ENCODE measurements around the gene ELF1. TPM values are rescaled to one million over a fixed set of nuclear protein-coding genes. Genes with fewer than 3 reads are reported as not detected.

The ELF1 gene
- total and polyA plus RNA-seq, 2 experiments from 2014 or later, result 7.0 to 12.7 TPM

DNA sequence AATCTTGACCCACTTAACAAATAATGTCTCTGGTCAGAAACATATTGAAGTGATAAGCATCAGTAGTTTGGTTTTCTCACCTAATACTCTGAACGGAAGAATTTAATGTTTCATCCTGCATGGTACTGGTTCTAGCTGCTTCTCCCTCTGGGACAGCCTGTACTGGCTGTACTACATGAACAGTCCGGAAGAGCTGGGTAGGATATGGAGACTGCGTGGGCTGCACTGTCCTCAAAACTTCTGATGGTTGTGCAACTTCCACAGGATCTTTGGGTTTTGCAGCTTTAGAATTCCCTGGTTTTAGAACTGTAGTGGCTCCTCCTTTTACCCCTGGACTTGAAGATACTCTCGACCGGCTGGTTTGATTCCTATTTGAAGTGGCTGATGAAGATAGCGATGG, 78.3 kb downstream of the ELF1 start (continued):
- TF ChIP-seq, protein P1, sequence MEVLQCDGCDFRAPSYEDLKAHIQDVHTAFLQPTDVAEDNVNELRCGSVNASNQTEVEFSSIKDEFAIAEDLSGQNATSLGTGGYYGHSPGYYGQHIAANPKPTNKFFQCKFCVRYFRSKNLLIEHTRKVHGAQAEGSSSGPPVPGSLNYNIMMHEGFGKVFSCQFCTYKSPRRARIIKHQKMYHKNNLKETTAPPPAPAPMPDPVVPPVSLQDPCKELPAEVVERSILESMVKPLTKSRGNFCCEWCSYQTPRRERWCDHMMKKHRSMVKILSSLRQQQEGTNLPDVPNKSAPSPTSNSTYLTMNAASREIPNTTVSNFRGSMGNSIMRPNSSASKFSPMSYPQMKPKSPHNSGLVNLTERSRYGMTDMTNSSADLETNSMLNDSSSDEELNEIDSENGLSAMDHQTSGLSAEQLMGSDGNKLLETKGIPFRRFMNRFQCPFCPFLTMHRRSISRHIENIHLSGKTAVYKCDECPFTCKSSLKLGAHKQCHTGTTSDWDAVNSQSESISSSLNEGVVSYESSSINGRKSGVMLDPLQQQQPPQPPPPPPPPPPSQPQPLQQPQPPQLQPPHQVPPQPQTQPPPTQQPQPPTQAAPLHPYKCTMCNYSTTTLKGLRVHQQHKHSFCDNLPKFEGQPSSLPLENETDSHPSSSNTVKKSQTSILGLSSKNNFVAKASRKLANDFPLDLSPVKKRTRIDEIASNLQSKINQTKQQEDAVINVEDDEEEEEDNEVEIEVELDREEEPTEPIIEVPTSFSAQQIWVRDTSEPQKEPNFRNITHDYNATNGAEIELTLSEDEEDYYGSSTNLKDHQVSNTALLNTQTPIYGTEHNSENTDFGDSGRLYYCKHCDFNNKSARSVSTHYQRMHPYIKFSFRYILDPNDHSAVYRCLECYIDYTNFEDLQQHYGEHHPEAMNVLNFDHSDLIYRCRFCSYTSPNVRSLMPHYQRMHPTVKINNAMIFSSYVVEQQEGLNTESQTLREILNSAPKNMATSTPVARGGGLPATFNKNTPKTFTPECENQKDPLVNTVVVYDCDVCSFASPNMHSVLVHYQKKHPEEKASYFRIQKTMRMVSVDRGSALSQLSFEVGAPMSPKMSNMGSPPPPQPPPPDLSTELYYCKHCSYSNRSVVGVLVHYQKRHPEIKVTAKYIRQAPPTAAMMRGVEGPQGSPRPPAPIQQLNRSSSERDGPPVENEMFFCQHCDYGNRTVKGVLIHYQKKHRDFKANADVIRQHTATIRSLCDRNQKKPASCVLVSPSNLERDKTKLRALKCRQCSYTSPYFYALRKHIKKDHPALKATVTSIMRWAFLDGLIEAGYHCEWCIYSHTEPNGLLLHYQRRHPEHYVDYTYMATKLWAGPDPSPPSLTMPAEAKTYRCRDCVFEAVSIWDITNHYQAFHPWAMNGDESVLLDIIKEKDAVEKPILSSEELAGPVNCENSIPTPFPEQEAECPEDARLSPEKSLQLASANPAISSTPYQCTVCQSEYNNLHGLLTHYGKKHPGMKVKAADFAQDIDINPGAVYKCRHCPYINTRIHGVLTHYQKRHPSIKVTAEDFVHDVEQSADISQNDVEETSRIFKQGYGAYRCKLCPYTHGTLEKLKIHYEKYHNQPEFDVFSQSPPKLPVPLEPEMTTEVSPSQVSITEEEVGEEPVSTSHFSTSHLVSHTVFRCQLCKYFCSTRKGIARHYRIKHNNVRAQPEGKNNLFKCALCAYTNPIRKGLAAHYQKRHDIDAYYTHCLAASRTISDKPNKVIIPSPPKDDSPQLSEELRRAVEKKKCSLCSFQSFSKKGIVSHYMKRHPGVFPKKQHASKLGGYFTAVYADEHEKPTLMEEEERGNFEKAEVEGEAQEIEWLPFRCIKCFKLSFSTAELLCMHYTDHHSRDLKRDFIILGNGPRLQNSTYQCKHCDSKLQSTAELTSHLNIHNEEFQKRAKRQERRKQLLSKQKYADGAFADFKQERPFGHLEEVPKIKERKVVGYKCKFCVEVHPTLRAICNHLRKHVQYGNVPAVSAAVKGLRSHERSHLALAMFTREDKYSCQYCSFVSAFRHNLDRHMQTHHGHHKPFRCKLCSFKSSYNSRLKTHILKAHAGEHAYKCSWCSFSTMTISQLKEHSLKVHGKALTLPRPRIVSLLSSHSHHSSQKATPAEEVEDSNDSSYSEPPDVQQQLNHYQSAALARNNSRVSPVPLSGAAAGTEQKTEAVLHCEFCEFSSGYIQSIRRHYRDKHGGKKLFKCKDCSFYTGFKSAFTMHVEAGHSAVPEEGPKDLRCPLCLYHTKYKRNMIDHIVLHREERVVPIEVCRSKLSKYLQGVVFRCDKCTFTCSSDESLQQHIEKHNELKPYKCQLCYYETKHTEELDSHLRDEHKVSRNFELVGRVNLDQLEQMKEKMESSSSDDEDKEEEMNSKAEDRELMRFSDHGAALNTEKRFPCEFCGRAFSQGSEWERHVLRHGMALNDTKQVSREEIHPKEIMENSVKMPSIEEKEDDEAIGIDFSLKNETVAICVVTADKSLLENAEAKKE (CRISPR knock-in tag; IDR thresholded peaks at IDR 0.05), result no peak

DNA sequence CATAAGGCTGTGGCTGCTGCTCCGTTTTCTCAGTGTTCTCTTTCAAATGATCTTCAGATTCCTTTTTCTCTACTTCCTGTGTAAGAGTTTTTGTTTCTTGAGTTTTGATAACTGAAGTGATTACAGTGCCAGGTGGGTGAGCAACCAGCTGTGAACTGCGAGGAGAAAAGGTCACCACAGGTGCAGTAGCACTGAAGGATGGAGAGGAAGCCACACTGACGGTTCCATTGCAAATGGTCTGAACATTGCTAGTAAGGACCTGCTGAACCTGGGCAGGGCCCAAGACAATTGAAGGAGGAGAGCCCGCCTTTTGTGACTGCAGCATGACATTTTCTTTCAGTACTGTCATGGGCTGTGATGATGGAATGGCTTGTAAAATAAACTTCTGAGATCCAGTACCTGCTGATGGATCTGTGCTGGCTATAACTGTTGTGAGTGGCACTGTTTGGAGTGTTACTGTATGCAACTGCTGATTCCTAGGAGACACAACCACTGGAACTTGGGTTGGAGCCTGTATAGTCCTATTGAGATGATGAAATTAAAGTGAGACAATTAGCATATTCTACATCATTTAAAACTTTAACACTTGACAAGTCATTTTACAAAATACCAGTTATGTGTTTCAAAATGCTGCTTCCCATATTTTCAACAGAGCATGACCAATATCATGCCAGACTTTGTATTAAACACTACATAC, 85.5 kb downstream of the ELF1 start:
- Mint-ChIP-seq H3K4me1 (peaks cover 7% of the 10 kb centered on the region; the same call in 2 of the 3 replicates), H3K27me3 (ENCODE audit: insufficient read depth, low read depth, poor library complexity) (no peaks in the 10 kb centered on the region)
- H2AFZ ChIP-seq, result no peak overlapping the region
- TF ChIP-seq, protein P2, sequence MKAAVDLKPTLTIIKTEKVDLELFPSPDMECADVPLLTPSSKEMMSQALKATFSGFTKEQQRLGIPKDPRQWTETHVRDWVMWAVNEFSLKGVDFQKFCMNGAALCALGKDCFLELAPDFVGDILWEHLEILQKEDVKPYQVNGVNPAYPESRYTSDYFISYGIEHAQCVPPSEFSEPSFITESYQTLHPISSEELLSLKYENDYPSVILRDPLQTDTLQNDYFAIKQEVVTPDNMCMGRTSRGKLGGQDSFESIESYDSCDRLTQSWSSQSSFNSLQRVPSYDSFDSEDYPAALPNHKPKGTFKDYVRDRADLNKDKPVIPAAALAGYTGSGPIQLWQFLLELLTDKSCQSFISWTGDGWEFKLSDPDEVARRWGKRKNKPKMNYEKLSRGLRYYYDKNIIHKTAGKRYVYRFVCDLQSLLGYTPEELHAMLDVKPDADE (IDR thresholded peaks at IDR 0.05), result no peak
- TF ChIP-seq, protein P1 (CRISPR knock-in tag; IDR thresholded peaks at IDR 0.05), result no peak
- TF ChIP-seq EZH2phosphoT487 (IDR thresholded peaks at IDR 0.05; ENCODE audit: unreplicated experiment), result no peak
- no peak for TF ChIP-seq ZNF114 (CRISPR knock-in tag; IDR thresholded peaks at IDR 0.05)
- TF ChIP-seq NANOG (IDR thresholded peaks at IDR 0.05; ENCODE audit: borderline replicate concordance), result no peak
- no peak for TF ChIP-seq POLR2AphosphoS5 (IDR thresholded peaks at IDR 0.05; ENCODE audit: low read depth)
- TF ChIP-seq CREB1 (CRISPR knock-in tag; IDR thresholded peaks at IDR 0.05; ENCODE audit: low read depth), result no peak
- TF ChIP-seq ZNF331 (CRISPR knock-in tag; IDR thresholded peaks at IDR 0.05; ENCODE audit: low read depth), result no peak

More for the DNA sequence above, 85.5 kb downstream of the ELF1 start:
- H3K27ac ChIP-seq (ENCODE audit: low read depth), result no peak overlapping the region
- DNase-seq (ENCODE audit: low spot score) (no peak), ATAC-seq (no peak)
- no peak overlapping the region for H3K4me2 ChIP-seq
- Mint-ChIP-seq H3K4me3 (no peak overlapping the region), H3K36me3 (ENCODE audit: low read depth) (no peaks in the 10 kb centered on the region), H3K9me3 (no peaks in the 10 kb centered on the region), H3K27ac (no peak overlapping the region)
- H3K27me3 ChIP-seq (ENCODE audit: insufficient read depth), result no peaks in the 10 kb centered on the region
- no peaks in the 10 kb centered on the region for H3F3A ChIP-seq (replicated peaks; ENCODE audit: low read depth)
- peaks cover 5% of the 10 kb centered on the region; the same call in 1 of the 2 replicates for H3K4me1 ChIP-seq (ENCODE audit: insufficient read depth)
- H3K9me2 ChIP-seq (ENCODE audit: insufficient read depth), result no peaks in the 10 kb centered on the region
- no peaks in the 10 kb centered on the region for H3K36me3 ChIP-seq (ENCODE audit: insufficient read depth)
- H4K20me1 ChIP-seq (replicated peaks; ENCODE audit: insufficient read depth), result no peaks in the 10 kb centered on the region
- no peak overlapping the region for H3K4me3 ChIP-seq
- no peaks in the 10 kb centered on the region for H3K79me2 ChIP-seq (replicated peaks; ENCODE audit: insufficient read depth)
